ENCODE measurements around the gene GRXCR1.

GRXCR1 gene

DNA sequence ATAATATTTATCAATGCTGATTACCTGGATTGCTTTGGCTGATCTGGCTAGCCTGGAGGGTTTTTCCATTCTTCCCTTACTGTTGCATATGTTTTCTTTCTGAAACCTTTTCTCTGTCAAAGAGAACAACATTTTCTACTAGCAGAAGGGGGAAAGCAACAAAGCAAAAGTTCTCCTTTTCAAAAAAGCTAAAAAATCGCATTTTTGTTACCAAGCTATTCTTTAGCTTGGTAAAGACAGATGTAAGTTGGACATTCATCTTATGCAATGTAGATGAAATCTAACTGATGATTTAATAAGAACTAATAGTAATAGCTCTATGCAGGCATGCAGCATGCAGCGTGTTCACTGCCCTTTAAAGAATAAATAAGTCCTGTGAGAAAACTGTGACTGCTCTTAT lies at the start of gene GRXCR1:
TSS of gene GRXCR1 (plus strand) at position 301 of the 400 bp plus-strand sequence. CDS start 554 bp downstream, outside the sequence.
- DNase-seq = no peak

DNA sequence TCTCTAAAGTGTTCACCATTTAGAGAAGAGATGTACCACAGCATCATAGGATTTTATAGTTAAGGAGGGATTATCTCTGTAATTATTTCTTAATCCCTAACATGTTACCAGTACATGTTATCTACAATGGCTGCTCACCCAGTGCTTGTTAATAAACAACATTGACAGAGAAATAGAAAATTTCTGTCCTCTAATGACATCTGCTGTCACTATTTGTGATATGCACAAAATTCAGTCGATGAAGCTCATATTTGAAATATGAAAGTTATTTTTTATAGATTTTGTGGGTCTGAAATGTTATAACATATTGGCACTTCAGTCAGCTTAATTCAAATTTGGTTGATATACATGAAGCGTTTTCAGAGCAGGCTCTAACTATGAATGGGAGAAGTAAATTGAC lies 48.8 kb upstream of the GRXCR1 start:
- no peak for DNase-seq

DNA sequence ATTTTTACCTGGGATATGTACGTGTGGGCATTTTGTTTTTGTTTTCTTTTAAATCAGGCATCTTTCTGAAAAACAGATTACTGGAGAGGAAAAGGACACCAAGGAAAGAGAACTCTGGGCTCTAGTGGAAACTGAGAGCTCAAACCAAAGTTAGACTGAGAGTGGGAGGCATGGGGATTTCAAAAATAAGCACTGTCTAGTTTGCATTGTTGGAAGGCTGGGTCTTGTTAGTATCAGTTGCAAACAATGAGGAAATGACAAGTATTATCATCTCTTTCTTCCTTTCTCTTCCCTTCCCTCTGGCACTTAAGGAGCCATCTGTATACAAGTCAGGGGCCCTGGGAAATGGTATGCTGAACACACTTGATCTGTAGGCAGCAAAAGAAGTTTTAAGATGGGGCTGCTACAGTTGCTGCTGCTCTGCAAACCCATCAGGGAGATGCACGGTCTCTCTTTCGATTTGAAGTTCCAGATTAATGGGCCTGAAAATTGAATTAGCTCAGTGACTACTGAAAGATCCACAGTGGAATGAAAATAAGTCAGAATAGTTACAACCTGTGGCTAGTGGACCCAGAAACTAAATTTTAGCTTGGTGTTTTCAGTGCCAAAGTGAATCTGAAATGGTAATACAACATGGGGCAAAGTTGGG lies 48.0 kb upstream of the GRXCR1 start:
- DNase-seq = no peak

DNA sequence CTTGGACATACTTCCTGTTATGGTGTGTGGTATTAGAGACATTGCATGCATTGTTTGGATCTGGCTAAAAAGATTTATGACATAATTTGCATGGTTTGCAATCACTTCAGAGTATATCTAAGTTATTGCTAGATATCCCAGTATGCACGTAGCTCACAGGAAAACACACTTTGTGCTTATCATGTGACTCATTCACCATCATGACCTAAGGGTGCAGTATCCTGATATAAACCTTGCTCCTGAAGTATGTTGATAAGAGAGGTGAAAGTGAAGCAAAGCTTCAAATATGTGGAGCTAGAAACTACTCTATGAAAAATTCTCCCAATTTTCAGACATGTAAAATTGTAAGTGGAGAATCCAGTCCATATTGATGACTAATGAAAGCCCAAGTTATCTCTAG lies 46.9 kb upstream of the GRXCR1 start:
- no peak for DNase-seq

DNA sequence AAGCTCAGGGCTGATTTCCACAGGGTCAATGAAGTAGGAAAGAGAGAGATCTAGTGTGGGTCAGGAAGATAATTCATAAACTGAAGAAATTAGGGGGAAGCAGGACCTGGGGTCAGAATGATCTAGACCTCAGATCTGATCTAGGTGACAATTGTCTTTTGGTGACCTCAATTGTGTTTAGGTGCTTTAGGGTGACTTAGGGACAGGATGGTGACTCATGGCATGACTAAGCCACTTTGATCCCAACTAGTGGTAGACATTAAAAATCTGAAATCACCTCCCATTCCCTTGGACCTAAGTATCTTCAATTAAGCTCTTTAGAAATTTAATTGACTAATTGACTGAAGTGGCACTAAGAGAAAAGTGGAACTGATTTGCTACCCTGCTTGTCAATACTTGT lies 36.7 kb upstream of the GRXCR1 start:
- DNase-seq = no peak

DNA sequence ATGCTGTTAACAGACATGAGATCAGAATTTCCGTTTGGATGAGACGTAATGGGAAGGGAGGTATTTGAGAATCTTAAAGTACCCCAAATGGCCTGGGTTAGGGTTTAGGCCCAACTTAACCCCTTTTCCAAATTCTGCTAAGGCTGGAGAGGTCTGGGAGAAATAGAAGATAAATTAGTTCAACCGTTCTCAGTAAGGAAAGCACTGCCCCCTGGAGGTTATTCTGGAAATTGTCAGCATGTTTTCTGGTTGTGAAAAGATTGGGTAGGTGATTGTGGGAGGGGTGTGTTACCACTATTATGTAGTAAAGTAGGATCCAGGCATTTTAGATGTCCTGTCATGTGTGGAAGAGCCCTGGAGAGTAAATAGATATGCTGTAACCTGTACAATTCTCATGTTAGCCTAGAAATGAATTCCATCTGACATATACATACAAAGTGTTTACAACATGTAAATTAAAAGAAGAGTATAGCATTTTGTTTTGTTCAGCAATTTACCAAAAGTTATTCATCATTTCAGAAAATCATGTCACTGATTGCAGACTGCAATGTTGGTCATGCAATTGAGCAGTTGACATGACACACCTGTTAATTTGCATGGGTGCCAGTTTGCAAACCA lies 26.8 kb upstream of the GRXCR1 start:
- DNase-seq = peak; percentile 9

DNA sequence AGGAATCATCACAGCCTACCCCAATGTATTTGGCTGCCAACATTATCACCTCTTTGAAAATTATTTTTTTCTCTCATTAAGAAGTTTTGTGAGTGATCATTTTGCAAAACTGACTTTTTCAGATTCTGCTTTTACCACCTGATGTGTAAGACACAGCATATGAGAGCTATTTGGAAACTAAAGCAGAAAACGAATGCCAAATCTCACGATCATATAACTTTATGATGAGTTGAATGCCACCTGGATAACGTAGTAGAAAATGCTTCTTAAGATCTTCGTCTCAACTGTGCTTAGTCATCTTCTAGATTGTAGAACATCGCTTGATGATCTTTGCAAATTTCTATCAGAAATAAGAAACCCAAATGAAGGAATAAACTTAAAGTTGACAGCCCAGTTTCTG lies 21.3 kb upstream of the GRXCR1 start:
- DNase-seq = no peak

DNA sequence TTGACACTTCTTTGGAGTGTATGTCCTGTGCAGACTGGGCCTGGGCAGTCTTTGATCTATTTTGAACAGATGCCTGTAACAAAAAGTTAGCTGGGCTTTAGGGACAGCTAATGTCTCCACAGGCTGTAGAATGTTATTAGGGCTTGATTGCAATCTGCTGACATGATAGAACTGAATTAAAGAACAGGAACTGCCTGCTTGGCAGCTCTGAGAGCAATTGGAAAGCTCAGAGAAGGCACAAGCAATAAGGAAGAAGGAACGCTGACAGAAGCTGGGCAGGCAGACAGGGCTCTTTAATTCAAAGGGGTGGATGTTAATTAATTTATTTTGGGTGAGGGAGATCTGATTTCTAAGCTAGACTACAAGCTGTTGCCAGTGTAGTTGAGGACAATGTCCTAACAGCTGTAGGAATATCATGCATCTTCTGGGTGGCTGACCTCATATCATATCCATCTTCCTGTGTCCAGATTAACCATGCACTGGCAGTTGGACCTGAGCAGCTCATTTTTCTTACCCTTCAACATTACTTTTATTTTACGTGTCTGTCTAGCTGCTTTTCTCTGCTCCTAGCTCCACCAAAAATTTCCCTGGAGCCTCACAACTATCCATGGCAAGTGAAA lies 20.7 kb upstream of the GRXCR1 start:
- no peak for DNase-seq

DNA sequence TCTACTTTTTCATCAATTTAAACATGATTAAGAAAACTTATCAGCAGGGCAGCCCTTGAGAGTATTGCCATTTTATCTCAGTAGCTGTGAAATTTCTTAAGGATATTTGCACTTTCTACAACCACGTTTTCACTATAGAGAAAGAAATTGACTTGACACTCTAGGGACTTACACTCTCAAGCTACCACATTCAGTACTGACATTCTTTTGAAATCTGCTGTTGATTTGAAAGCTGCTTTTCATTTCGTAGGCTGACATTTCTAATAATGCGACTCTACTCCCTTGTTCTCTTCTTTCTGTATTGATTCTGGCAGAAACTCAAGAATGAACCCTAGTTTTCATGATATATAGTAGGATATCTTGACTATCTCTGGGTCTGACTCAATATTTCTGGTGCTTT lies 13.7 kb upstream of the GRXCR1 start:
- DNase-seq = no peak

DNA sequence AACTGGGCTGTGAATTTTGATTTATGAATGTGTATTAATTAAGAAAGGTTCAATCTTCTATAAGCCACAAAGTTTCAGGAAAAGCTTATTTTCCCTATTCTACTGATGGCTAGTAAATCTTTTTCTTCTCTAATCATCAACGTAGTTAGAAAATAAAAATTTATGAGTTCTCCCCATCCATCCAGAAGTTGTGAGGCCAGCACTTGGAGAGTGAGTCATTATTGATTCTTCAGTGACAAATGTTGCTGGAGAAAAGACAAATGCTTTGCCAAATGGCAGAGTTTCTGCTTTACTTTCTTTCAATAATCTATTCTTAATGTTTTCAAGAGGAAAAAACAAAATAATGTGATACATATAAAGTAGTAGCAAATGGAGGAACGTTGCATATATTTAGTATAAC lies 11.3 kb upstream of the GRXCR1 start:
- no peak for DNase-seq

DNA sequence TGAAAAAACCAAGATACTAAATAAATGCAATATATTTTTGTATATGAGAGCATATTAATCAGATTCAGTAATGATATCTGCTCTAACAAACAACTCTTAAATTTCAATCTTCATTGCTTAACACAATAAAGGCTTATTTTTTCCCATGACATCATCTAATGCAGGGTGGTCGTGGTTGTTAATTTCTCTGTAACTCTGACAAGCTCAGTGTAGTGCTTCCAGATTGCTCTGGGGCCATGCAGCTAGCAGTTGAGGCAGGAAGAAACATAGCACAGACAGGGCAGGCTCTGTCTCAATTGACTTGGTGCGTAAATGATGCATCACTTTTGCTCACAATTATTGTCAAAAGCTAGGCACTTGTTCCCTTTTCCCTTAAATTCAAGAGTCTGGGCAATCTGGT lies 869 bp upstream of the GRXCR1 start:
- DNase-seq = no peak

DNA sequence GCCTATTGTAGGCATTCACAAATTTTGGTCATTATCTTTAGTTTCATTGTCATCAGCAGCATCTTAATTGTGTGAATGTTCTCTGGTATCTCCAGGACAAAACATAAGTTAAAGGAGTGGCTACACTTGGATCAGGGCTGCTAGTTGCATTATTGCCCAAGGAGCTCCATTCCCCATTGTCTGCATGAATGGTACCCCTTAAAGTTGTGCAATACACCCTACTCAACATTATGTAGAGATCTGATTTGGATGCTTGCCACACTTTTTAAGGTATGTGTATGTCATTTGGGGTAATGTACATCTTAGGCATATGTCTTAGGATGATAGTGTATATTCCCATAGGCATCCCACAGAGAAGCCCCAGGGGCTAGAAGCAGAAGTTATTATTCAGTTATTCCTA lies 2.9 kb downstream of the GRXCR1 start:
- DNase-seq = no peak

DNA sequence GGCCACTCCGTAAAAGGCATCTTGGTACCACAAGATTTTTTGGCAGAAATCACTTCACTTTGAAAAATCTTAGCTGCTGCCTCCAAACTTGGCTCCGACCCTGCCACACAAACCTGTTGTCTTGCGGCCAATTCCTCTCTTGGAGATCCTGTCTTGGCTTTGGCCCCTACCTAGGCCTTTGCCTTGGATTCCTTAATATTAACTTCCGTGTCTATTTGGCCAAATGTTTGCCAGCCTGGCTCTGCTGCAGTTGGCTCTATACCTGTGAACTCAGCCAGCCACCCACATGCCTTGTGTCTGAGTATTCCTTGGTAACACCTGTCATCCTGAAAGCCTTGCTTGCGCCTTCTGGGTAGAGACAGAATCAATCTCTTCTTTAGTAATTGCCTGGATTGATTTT lies 12.5 kb downstream of the GRXCR1 start:
- no peak for DNase-seq

DNA sequence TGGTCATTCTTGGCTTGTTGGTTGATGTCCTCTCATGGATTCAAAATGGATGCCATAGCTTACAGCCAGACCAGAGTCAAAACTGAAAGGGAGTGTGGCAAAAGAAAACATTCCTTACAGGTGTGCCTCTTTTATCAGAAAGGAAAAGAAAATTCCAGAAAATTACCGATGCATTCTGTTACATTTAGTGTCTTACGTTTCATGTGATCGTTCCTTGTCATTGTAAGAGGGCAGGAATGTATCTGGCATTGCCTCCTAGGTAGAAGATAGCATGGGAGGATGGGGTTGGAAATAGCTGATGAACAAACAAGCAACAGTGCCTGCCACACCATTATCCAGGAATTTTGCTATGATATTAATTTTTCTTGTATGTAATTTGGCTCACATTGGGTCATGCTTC lies 13.1 kb downstream of the GRXCR1 start:
- DNase-seq = no peak

DNA sequence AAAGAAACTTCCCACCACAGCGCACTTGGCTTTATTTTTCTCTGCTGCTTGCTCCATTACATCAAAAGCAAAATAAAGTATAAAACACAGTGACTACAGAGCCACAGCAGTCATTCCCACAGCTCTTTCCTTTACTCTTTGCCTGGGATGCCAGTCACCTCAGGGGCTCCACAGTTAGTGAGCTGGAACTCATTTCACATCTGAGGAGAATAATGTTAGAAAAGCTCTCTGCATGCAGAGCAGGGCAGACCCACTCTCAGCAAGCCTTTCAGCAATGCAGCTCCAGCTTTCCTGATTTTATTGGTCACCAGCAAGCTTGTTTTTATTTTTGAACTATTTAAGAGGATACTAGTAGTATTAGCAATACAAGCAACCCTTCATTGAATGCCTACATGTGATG lies 13.8 kb downstream of the GRXCR1 start:
- no peak for DNase-seq

DNA sequence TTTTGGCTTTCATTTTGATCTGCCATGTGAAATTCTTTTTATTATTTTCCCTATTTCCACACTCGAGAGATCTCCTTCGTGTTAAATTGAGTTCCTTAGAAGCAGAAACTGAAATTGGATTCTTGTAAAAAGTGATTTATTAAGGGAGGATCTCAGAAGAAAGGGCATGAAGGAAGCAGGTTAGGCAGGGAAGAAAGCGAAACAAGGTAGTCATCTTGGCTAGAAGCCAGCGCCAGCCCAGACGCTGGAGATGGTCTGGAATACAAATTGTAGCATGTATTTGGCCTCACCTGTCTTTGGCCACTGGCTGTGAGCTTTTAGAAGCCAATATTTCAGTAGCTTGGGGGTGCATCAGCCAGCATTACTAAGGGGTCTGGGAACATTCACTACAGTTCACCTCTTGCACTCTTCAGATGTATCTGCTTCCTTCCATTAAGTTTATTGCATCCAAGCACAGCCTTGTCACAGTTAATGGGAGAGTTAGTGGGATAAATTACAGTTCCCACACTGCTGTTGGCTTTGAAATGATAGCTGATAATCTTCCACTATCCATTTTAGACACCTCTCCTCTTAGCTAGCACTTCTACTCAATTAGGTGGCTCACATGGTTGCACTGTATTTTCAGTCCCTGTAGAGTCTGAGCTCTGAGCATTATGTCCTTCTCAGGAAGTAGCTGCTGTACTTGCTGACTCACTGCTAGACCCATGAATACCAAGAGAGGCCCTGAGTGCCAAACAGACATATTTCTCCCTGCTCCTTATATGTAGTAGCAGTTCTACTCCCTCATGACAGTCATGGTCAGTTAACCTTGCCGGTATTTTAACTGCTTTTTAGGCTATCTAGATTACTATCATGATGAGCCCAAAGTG lies 14.6 kb downstream of the GRXCR1 start:
- DNase-seq = no peak

DNA sequence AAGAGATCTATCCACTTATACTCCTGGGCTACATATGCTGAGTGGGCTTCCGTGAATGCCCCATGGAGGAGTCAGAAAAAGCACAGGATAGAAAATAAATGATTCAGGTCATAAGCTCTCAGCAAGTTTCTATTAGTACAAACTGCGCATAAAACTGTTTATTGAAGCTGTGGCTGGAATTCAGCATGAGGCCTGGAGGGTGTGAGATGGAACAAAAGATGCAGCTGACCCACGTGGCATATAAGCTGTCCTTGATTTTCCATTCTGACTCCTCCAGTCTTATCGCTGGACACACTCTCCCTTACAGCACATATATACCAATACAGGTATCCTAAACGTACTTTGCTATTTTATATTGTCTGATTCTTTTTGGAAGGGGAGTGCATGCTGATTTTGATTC lies 17.9 kb downstream of the GRXCR1 start:
- DNase-seq = no peak

DNA sequence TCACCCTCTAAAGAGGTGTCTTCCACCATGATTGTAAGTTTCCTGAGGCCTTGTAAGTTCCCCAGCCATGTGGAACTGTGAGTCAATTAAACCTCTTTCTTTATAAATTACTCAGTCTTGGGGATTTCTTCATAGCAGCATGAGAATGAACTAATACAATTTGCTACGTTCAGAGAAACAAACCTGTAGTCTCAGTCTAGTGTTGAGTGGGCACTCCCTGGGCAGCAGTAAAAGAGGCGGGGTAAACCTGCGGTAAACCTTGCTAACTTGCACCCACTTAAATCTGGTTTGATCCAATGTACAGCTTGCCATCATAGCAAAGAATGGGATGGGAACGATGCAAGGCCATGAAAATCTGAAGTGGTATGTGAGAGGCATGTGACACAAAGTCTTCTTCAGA lies 22.4 kb downstream of the GRXCR1 start:
- DNase-seq = no peak

DNA sequence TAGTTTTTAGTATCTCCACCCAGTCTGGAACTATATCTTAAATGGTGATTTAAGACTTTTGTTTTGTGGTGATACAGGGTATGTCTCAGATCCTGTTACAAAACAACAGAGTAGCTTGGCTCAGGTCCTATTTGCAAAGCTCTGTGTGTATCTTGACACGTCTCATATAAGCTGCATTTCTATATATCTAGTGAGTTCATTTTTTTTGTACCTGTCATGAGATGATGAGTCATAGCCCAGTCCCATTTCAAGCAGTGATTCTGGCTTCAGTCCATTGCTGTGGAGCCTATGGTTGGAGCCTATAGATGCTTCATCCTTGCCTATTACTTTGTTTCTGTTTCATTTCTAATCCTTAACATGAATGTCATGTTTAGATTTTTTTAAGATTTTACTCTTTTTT lies 23.0 kb downstream of the GRXCR1 start:
- DNase-seq = no peak

DNA sequence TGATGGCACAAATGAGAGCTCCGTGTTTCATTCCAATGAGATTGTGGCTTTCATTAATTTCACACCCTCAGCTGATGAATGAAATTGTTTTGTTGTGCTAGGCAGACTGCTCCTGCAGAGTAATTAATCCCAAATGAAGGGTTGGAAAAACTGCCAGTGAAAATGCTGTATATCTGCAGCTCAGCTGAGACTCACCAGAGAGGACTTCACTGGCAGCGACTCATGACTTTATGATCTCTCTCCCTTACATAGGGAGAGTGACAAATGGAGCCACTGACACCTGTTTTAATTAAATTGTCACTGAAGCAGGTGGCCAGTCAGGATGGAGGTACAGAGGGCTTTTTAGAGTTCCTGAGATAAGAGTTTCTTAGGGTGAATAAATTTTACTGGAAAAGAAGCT lies 24.8 kb downstream of the GRXCR1 start:
- DNase-seq = no peak

DNA sequence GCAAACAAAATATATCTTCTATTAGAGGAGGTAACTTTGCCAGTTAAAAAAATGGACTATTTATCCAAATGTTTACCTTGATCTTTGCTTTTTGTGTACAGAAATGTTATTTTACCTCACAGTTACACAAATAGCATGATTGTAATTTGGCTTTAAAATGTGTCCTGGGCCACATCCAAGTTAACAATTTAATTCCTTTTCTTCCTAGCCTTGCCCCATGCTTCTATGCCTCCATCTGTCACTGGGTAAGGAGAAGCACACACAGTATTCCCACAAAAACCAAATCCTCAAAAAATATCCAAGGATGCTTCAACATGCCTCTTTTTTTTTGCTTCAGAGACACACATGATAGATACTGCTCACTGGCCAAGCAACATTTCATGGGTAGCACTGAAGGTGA lies 30.9 kb downstream of the GRXCR1 start:
- DNase-seq = no peak

DNA sequence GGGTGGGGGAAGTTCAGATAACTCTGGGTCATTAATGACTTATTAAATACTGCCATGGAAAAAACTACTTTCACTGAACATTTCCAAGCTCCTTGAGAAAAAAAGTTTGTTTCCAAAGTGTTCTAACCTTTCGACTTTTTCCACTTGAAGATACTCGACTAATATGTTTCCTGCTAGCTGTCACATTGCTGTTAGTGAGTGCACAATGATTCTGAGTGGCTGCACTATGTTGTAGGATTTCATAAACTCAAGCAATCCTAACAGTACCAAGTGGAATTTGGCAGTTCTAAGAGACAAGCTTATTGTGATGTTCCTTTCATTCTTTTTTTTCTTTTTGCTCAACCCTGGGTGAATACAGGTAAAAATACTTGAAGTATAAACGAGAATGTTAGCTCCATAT lies 33.4 kb downstream of the GRXCR1 start:
- no peak for DNase-seq

DNA sequence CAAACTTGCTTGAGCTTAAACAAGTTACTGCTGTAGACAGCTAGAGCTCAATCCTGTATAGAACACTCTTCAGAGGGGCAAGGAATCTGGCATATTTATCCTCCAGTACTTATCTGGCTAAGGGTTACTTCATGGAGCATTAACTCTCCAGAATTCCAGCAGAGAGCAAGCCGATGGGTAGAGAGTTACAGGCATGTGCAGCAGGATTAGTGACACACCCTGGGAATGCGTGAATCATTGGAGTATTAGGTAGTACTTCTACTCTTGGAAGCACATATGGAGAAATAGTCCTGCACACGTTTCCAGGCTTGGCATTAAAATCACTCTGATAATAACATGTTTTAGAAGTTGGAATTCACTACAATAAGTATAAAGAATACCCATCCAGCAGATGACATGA lies 35.4 kb downstream of the GRXCR1 start:
- no peak for DNase-seq

DNA sequence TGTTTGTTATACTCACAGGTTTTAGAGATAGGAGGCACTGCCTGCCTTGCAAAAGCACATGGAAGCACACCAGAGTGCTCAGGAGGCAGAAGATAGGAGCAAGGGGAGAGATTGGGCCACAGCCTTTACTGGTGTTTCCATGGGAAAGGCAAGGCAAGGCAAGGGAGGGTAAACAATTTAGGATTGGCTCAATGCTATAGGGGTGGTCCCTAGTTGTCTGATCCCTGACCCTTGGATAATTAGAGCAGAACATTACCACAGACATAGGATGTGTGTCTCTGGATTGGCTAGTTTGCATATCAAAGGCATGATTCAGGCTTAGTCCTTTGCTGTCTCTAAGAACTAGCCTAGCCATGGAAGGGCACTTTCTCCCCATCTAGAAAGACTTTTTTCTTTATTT lies 36.1 kb downstream of the GRXCR1 start:
- no peak for DNase-seq
